ENCODE results near the gene IRF5. TPM values are rescaled to one million over a fixed set of nuclear protein-coding genes. Genes with fewer than 3 reads are reported as not detected.
"Not testable (repeated sequence)": the region's sequence is repeated elsewhere in the genome, so short reads cannot be mapped to it uniquely, and the experiment has no call there.

The IRF5 gene
- total RNA-seq, 2 experiments from 2014 or later = 8.2 to 21.9 TPM

DNA sequence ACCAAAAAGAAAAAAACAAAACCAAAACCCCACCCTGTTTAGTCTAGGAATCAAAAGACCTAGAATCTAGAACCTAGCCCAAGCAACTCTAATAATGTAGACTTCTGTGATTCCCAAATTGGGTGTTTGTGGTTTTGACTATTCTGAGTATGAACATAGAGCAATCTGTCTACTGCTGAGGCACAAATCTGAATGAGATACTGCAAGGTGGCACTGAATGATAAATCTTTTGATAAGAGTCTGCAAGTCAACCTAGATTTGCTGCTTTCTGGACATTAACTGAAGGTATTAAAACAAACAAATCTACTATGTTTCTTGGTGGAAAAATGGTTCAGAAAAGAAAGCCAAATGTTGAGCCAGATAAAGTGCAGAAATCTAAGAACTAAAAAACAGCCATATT, 50.6 kb downstream of the IRF5 start:
- Histone ChIP-seq H3K4me3 (ENCODE audit: low read depth, low read length, poor library complexity, severe bottlenecking) (no peak overlapping the region), H3K4me2 (ENCODE audit: low read length) (no peak overlapping the region), H3K79me2 (ENCODE audit: insufficient read depth, low read depth, low read length) (no peaks in the 10 kb centered on the region), H3K27ac (ENCODE audit: low read depth, low read length, poor library complexity, severe bottlenecking) (no peak overlapping the region), H3K36me3 (ENCODE audit: insufficient read depth, low read length) (peaks cover 96% of the 10 kb centered on the region), H3K9me3 (ENCODE audit: low read length) (no peaks in the 10 kb centered on the region), H3K9me2 (ENCODE audit: insufficient read depth, low read length) (no peaks in the 10 kb centered on the region), H3K4me1 (ENCODE audit: insufficient read depth, low read length, poor library complexity, severe bottlenecking) (no peaks in the 10 kb centered on the region), H4K20me1 (ENCODE audit: insufficient read depth, low read length) (no peaks in the 10 kb centered on the region), H2AFZ (ENCODE audit: low read length) (no peak overlapping the region)
- intact Hi-C loops (cut with micrococcal nuclease; ENCODE audit: unreplicated experiment) = no loop called here
- no peak for DNase-seq (ENCODE audit: low spot score)
- ChIA-PET POLR2A (no interaction called here), CTCF (ENCODE audit: unreplicated experiment) (no interaction called here)
- no TSS peak for BruUV-seq (replicated peaks)
- TF ChIP-seq EZH2phosphoT487 (IDR thresholded peaks at IDR 0.05; ENCODE audit: borderline replicate concordance, low read depth, low read length) = no peak
- TF ChIP-seq, protein P1, sequence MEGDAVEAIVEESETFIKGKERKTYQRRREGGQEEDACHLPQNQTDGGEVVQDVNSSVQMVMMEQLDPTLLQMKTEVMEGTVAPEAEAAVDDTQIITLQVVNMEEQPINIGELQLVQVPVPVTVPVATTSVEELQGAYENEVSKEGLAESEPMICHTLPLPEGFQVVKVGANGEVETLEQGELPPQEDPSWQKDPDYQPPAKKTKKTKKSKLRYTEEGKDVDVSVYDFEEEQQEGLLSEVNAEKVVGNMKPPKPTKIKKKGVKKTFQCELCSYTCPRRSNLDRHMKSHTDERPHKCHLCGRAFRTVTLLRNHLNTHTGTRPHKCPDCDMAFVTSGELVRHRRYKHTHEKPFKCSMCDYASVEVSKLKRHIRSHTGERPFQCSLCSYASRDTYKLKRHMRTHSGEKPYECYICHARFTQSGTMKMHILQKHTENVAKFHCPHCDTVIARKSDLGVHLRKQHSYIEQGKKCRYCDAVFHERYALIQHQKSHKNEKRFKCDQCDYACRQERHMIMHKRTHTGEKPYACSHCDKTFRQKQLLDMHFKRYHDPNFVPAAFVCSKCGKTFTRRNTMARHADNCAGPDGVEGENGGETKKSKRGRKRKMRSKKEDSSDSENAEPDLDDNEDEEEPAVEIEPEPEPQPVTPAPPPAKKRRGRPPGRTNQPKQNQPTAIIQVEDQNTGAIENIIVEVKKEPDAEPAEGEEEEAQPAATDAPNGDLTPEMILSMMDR (conservative IDR thresholded peaks at IDR 0.05; ENCODE audit: low read length) = no peak

DNA sequence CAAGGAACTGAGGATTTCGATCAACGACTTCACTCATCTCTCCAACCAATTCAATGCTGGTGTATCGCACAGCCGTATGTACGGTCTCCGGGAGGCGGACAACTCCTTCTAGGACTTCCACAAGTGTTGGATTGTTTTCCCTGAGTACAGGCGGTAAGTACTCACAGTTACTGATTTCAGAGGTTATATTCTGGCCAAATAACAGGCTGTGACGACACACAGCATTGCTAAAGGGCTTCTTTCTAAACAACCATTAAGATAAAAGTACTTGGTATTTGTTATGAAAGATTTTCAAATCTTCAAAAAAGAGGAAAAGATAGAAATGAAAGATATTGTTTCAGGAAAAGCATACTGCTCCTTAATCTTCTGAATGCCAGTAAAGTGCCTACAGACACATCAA, 52.2 kb downstream of the IRF5 start:
- TF ChIP-seq, protein P1 (conservative IDR thresholded peaks at IDR 0.05; ENCODE audit: low read length) = no peak
- no peak for TF ChIP-seq EZH2phosphoT487 (IDR thresholded peaks at IDR 0.05; ENCODE audit: borderline replicate concordance, low read depth, low read length)
- BruUV-seq (replicated peaks) = no TSS peak
- intact Hi-C loops (cut with micrococcal nuclease; ENCODE audit: unreplicated experiment) = no loop called here
- DNase-seq (ENCODE audit: low spot score) = no peak
- peaks cover 95% of the 10 kb centered on the region for H3K36me3 ChIP-seq (ENCODE audit: insufficient read depth, low read length)
- H3K4me3 ChIP-seq (ENCODE audit: low read depth, low read length, poor library complexity, severe bottlenecking) = no peak overlapping the region
- no peaks in the 10 kb centered on the region for H4K20me1 ChIP-seq (ENCODE audit: insufficient read depth, low read length)
- no peak overlapping the region for H3K4me2 ChIP-seq (ENCODE audit: low read length)
- ChIA-PET POLR2A (interaction anchor here (0.6 to 1.9 kb wide), 3 partner anchors 34 to 208 kb away, joined by 3 to 5 read pairs (median 3); no protein-coding TSS in a partner anchor), CTCF (ENCODE audit: unreplicated experiment) (interaction anchor here (0.5 kb wide), 1 partner anchor 319 kb away, joined by 3 read pairs; no protein-coding TSS in a partner anchor)
- H3K4me1 ChIP-seq (ENCODE audit: insufficient read depth, low read length, poor library complexity, severe bottlenecking) = no peaks in the 10 kb centered on the region
- no peaks in the 10 kb centered on the region for H3K79me2 ChIP-seq (ENCODE audit: insufficient read depth, low read depth, low read length)
- no peak overlapping the region for H3K27ac ChIP-seq (ENCODE audit: low read depth, low read length, poor library complexity, severe bottlenecking)
- no peaks in the 10 kb centered on the region for H3K9me2 ChIP-seq (ENCODE audit: insufficient read depth, low read length)
- no peaks in the 10 kb centered on the region for H3K9me3 ChIP-seq (ENCODE audit: low read length)
- H2AFZ ChIP-seq (ENCODE audit: low read length) = no peak overlapping the region

DNA sequence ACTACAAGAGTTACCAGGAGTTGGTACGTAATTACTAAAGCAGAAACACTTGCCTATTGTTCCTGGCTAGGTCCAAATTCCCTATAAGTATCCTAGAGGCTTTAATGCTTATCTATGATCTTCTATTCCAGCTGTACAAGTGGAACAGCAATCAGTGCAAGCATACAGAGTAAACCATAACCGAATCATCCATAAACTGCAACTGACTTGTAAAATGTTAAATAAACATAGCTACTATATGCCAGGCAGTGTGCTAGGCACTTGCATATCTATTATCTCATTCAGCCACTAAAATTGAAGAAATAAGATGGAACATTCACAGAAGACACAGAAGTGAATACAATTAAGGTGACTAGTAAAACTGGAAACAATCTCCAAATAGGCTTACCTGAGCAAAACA, 55.7 kb downstream of the IRF5 start:
- H2AFZ ChIP-seq (ENCODE audit: low read length) = no peak overlapping the region
- intact Hi-C loops (cut with micrococcal nuclease; ENCODE audit: unreplicated experiment) = no loop called here
- no TSS peak for BruUV-seq (replicated peaks)
- no peak for TF ChIP-seq EZH2phosphoT487 (IDR thresholded peaks at IDR 0.05; ENCODE audit: borderline replicate concordance, low read depth, low read length)
- TF ChIP-seq, protein P1 (conservative IDR thresholded peaks at IDR 0.05; ENCODE audit: low read length) = no peak
- no peaks in the 10 kb centered on the region for H4K20me1 ChIP-seq (ENCODE audit: insufficient read depth, low read length)
- DNase-seq (ENCODE audit: low spot score) = no peak
- no peaks in the 10 kb centered on the region for H3K9me3 ChIP-seq (ENCODE audit: low read length)
- peaks cover 95% of the 10 kb centered on the region for H3K36me3 ChIP-seq (ENCODE audit: insufficient read depth, low read length)
- no peak overlapping the region for H3K4me2 ChIP-seq (ENCODE audit: low read length)
- no peak overlapping the region for H3K4me3 ChIP-seq (ENCODE audit: low read depth, low read length, poor library complexity, severe bottlenecking)
- ChIA-PET POLR2A (interaction anchor here (1.2 to 1.7 kb wide), 2 partner anchors 10 to 14 kb away, joined by 4 to 9 read pairs; no protein-coding TSS in a partner anchor), CTCF (ENCODE audit: unreplicated experiment) (no interaction called here)
- no peaks in the 10 kb centered on the region for H3K4me1 ChIP-seq (ENCODE audit: insufficient read depth, low read length, poor library complexity, severe bottlenecking)
- no peaks in the 10 kb centered on the region for H3K79me2 ChIP-seq (ENCODE audit: insufficient read depth, low read depth, low read length)
- no peak overlapping the region for H3K27ac ChIP-seq (ENCODE audit: low read depth, low read length, poor library complexity, severe bottlenecking)
- H3K9me2 ChIP-seq (ENCODE audit: insufficient read depth, low read length) = no peaks in the 10 kb centered on the region

DNA sequence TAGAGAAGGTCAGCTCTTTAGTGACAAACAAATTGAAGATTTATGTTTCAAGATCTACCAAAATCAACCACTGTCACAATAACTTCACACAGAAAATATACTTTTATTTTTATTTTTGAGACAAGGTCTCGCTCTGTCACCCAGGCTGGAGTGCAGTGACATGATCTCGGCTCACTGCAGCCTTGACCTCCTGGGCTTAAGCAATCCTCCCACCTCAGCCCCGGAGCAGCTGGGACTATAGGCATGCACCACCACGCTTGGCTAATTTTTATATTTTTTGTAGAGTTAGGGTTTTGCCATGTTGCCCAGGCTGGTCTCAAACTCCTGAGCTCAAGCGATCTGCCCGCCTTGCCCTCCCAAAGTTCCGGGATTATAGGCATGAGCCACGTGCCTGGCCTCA, 56.8 kb downstream of the IRF5 start:
- intact Hi-C loops (cut with micrococcal nuclease; ENCODE audit: unreplicated experiment); H2AFZ ChIP-seq (ENCODE audit: low read length); BruUV-seq (replicated peaks); H3K4me1 ChIP-seq (ENCODE audit: insufficient read depth, low read length, poor library complexity, severe bottlenecking); H3K27ac ChIP-seq (ENCODE audit: low read depth, low read length, poor library complexity, severe bottlenecking); H3K79me2 ChIP-seq (ENCODE audit: insufficient read depth, low read depth, low read length); H3K9me2 ChIP-seq (ENCODE audit: insufficient read depth, low read length); H3K9me3 ChIP-seq (ENCODE audit: low read length); H3K4me3 ChIP-seq (ENCODE audit: low read depth, low read length, poor library complexity, severe bottlenecking); H3K4me2 ChIP-seq (ENCODE audit: low read length); DNase-seq (ENCODE audit: low spot score); CTCF ChIA-PET (ENCODE audit: unreplicated experiment); H4K20me1 ChIP-seq (ENCODE audit: insufficient read depth, low read length): not testable (repeated sequence)
- POLR2A ChIA-PET = interaction anchor here (0.6 to 1.2 kb wide), 4 partner anchors 9 to 366 kb away, joined by 3 to 4 read pairs (median 3); no protein-coding TSS in a partner anchor
- peaks cover 95% of the 10 kb centered on the region for H3K36me3 ChIP-seq (ENCODE audit: insufficient read depth, low read length)

Measured in OCI-LY7 (cell line).